Raji (cell line): ENCODE results near the gene OLFM3.

Experiments
- POLR2A ChIP-seq: IDR thresholded peaks from 2 replicates; pipeline ENCODE4 v1.6.1; 2011; ENCODE audit warnings: low read depth, low read length, control low read depth; ENCODE audit not compliant: insufficient read depth

Gene OLFM3

GRCh38 chr1:101996825-101997465 lies at the start of gene OLFM3:
OLFM3 (minus strand) TSS chr1:101996926.
- no peak for TF ChIP-seq POLR2A

- TF ChIP-seq POLR2A = no peak
Measured at GRCh38 chr1:102045752-102046151, 49.0 kb upstream of the OLFM3 start.

GRCh38 chr1:102032534-102032933 lies 35.8 kb upstream of the OLFM3 start:
- TF ChIP-seq POLR2A = no peak

- no peak for TF ChIP-seq POLR2A
Measured at GRCh38 chr1:102019530-102019929, 22.8 kb upstream of the OLFM3 start.

- TF ChIP-seq POLR2A = no peak
Measured at GRCh38 chr1:102015728-102016127, 19.0 kb upstream of the OLFM3 start.

GRCh38 chr1:102002057-102002456 lies 5.3 kb upstream of the OLFM3 start:
- TF ChIP-seq POLR2A = no peak

- TF ChIP-seq POLR2A = no peak
Measured at GRCh38 chr1:101995984-101996745, 561 bp downstream of the OLFM3 start.

GRCh38 chr1:101993710-101994109 lies 3.0 kb downstream of the OLFM3 start:
- no peak for TF ChIP-seq POLR2A

GRCh38 chr1:101992821-101993575 lies 3.7 kb downstream of the OLFM3 start:
- no peak for TF ChIP-seq POLR2A

- no peak for TF ChIP-seq POLR2A
Measured at GRCh38 chr1:101980974-101981373, 15.8 kb downstream of the OLFM3 start.

- TF ChIP-seq POLR2A = no peak
Measured at GRCh38 chr1:101977266-101977665, 19.5 kb downstream of the OLFM3 start.

- TF ChIP-seq POLR2A = no peak
Measured at GRCh38 chr1:101976161-101976560, 20.6 kb downstream of the OLFM3 start.

- no peak for TF ChIP-seq POLR2A
Measured at GRCh38 chr1:101975371-101975770, 21.4 kb downstream of the OLFM3 start.

GRCh38 chr1:101974599-101975274 lies 22.0 kb downstream of the OLFM3 start:
- TF ChIP-seq POLR2A = no peak

GRCh38 chr1:101971304-101971703 lies 25.4 kb downstream of the OLFM3 start:
- TF ChIP-seq POLR2A = no peak
